C4-2B (cell line): ENCODE results near the gene B3GLCT.

Experiments used
- ZFX ChIP-seq: fragments of 450-650 bp; IDR thresholded peaks from 2 replicates; pipeline ENCODE4 v1.6.1; 2017
- TF ChIP-seq, protein P1 (sequence below): fragments of 450-650 bp; conservative IDR thresholded peaks from 2 replicates; pipeline ENCODE4 v1.5.1; 2017; ENCODE audit warnings: mild to moderate bottlenecking

DNA sequence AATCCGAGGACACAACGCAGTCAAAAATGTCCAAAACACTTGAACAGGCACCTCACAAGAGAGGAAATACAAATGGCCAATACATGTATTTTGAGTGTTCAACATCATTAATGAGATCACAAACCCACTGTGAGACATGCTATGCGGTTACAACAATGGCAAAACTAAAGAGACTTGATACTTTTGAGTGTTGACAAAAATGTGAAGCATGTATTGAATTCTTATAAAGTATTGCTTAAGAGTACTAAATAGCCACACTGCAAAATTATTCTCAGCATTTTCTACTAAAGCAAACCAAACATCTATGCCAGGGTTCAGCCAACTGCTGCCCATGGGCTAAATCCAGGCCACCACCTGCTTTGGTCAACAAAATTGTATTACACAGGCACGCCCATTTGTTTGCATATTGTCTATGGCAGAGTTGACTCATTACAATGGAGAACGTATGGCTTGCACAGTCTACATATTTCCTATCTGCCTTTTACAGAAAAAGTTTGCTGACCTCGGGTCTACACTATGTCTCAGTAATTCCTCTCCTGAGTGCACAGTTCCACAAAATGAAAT is 135.3 kb downstream of the B3GLCT start:
- TF ChIP-seq, protein P1, sequence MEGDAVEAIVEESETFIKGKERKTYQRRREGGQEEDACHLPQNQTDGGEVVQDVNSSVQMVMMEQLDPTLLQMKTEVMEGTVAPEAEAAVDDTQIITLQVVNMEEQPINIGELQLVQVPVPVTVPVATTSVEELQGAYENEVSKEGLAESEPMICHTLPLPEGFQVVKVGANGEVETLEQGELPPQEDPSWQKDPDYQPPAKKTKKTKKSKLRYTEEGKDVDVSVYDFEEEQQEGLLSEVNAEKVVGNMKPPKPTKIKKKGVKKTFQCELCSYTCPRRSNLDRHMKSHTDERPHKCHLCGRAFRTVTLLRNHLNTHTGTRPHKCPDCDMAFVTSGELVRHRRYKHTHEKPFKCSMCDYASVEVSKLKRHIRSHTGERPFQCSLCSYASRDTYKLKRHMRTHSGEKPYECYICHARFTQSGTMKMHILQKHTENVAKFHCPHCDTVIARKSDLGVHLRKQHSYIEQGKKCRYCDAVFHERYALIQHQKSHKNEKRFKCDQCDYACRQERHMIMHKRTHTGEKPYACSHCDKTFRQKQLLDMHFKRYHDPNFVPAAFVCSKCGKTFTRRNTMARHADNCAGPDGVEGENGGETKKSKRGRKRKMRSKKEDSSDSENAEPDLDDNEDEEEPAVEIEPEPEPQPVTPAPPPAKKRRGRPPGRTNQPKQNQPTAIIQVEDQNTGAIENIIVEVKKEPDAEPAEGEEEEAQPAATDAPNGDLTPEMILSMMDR, result no peak
- no peak for TF ChIP-seq ZFX
